ENCODE results near the gene PLD3. TPM values are rescaled to one million over a fixed set of nuclear protein-coding genes. Genes with fewer than 3 reads are reported as not detected.
A peak's percentile ranks its signal among the peaks of the same experiment; 100 is the strongest.

Gene PLD3
- total and polyA plus RNA-seq, 2 experiments from 2014 or later, result 181 to 490 TPM

DNA sequence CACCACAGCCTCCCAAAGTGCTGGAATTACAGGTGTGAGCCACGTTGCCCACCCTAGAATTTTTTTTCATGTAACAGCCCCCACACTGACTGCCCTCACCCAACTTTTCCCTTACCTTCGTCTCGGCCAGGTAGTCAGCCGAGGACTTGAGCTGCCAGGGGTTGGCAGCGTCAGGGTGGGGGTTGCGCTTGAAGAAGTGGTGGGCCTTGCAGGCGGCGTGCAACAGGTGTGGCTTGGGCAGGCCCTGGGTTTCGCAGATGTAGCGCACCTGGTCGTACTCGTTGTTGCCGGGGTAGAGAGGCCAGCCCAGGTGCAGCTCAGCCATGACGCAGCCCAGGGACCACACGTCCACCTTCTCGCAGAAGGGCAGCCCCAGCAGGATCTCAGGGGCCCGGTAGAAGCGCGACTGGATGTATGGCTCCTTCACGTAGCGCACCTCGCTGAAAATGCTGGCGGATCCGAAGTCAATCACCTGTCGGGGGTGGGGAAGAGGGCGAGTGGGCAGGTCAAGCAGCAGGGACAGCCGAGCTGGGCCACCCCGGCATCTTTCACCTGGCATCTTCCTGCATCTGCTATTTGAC lies 35.3 kb downstream of the PLD3 start:
- Histone ChIP-seq H3K4me1 (ENCODE audit: insufficient read depth) (no peaks in the 10 kb centered on the region), H3K79me2 (replicated peaks; ENCODE audit: insufficient read depth) (no peaks in the 10 kb centered on the region), H4K20me1 (replicated peaks; ENCODE audit: insufficient read depth) (no peaks in the 10 kb centered on the region), H3K9me2 (ENCODE audit: insufficient read depth) (no peaks in the 10 kb centered on the region), H3K4me2 (no peak overlapping the region), H3K27me3 (ENCODE audit: insufficient read depth) (no peaks in the 10 kb centered on the region), H2AFZ (peak overlapping the region; percentile 85; the same call in 1 of the 2 replicates), H3F3A (replicated peaks; ENCODE audit: low read depth) (no peaks in the 10 kb centered on the region), H3K27ac (ENCODE audit: low read depth) (no peak overlapping the region), H3K4me3 (no peak overlapping the region), H3K36me3 (ENCODE audit: insufficient read depth) (no peaks in the 10 kb centered on the region)
- peaks cover 6% of the 10 kb centered on the region; the same call in 1 of the 3 replicates for H3K4me1 Mint-ChIP-seq
- H3K4me3 Mint-ChIP-seq, result no peak overlapping the region
- peak; percentile 55 for DNase-seq (ENCODE audit: low spot score)
- no peaks in the 10 kb centered on the region for H3K9me3 Mint-ChIP-seq
- TF ChIP-seq, protein P1, sequence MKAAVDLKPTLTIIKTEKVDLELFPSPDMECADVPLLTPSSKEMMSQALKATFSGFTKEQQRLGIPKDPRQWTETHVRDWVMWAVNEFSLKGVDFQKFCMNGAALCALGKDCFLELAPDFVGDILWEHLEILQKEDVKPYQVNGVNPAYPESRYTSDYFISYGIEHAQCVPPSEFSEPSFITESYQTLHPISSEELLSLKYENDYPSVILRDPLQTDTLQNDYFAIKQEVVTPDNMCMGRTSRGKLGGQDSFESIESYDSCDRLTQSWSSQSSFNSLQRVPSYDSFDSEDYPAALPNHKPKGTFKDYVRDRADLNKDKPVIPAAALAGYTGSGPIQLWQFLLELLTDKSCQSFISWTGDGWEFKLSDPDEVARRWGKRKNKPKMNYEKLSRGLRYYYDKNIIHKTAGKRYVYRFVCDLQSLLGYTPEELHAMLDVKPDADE (IDR thresholded peaks at IDR 0.05), result no peak
- no peak for TF ChIP-seq POLR2AphosphoS5 (IDR thresholded peaks at IDR 0.05; ENCODE audit: low read depth)
- no peak for TF ChIP-seq ZNF114 (CRISPR knock-in tag; IDR thresholded peaks at IDR 0.05)
- no peak for TF ChIP-seq NANOG (IDR thresholded peaks at IDR 0.05; ENCODE audit: borderline replicate concordance)
- TF ChIP-seq STAT1 (IDR thresholded peaks at IDR 0.05; ENCODE audit: unreplicated experiment), result no peak
- TF ChIP-seq, protein P2, sequence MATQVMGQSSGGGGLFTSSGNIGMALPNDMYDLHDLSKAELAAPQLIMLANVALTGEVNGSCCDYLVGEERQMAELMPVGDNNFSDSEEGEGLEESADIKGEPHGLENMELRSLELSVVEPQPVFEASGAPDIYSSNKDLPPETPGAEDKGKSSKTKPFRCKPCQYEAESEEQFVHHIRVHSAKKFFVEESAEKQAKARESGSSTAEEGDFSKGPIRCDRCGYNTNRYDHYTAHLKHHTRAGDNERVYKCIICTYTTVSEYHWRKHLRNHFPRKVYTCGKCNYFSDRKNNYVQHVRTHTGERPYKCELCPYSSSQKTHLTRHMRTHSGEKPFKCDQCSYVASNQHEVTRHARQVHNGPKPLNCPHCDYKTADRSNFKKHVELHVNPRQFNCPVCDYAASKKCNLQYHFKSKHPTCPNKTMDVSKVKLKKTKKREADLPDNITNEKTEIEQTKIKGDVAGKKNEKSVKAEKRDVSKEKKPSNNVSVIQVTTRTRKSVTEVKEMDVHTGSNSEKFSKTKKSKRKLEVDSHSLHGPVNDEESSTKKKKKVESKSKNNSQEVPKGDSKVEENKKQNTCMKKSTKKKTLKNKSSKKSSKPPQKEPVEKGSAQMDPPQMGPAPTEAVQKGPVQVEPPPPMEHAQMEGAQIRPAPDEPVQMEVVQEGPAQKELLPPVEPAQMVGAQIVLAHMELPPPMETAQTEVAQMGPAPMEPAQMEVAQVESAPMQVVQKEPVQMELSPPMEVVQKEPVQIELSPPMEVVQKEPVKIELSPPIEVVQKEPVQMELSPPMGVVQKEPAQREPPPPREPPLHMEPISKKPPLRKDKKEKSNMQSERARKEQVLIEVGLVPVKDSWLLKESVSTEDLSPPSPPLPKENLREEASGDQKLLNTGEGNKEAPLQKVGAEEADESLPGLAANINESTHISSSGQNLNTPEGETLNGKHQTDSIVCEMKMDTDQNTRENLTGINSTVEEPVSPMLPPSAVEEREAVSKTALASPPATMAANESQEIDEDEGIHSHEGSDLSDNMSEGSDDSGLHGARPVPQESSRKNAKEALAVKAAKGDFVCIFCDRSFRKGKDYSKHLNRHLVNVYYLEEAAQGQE (IDR thresholded peaks at IDR 0.05; ENCODE audit: unreplicated experiment), result no peak
- TF ChIP-seq, protein P3, sequence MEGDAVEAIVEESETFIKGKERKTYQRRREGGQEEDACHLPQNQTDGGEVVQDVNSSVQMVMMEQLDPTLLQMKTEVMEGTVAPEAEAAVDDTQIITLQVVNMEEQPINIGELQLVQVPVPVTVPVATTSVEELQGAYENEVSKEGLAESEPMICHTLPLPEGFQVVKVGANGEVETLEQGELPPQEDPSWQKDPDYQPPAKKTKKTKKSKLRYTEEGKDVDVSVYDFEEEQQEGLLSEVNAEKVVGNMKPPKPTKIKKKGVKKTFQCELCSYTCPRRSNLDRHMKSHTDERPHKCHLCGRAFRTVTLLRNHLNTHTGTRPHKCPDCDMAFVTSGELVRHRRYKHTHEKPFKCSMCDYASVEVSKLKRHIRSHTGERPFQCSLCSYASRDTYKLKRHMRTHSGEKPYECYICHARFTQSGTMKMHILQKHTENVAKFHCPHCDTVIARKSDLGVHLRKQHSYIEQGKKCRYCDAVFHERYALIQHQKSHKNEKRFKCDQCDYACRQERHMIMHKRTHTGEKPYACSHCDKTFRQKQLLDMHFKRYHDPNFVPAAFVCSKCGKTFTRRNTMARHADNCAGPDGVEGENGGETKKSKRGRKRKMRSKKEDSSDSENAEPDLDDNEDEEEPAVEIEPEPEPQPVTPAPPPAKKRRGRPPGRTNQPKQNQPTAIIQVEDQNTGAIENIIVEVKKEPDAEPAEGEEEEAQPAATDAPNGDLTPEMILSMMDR (conservative IDR thresholded peaks at IDR 0.05; ENCODE audit: low read depth in 2 of 2), result no peak
- TF ChIP-seq EZH2 (IDR thresholded peaks at IDR 0.05; ENCODE audit: low read depth, unreplicated experiment), result no peak
- no peak for TF ChIP-seq CREB1 (CRISPR knock-in tag; IDR thresholded peaks at IDR 0.05; ENCODE audit: low read depth)
- TF ChIP-seq JUNB (IDR thresholded peaks at IDR 0.05; ENCODE audit: unreplicated experiment), result no peak
- TF ChIP-seq, protein P4, sequence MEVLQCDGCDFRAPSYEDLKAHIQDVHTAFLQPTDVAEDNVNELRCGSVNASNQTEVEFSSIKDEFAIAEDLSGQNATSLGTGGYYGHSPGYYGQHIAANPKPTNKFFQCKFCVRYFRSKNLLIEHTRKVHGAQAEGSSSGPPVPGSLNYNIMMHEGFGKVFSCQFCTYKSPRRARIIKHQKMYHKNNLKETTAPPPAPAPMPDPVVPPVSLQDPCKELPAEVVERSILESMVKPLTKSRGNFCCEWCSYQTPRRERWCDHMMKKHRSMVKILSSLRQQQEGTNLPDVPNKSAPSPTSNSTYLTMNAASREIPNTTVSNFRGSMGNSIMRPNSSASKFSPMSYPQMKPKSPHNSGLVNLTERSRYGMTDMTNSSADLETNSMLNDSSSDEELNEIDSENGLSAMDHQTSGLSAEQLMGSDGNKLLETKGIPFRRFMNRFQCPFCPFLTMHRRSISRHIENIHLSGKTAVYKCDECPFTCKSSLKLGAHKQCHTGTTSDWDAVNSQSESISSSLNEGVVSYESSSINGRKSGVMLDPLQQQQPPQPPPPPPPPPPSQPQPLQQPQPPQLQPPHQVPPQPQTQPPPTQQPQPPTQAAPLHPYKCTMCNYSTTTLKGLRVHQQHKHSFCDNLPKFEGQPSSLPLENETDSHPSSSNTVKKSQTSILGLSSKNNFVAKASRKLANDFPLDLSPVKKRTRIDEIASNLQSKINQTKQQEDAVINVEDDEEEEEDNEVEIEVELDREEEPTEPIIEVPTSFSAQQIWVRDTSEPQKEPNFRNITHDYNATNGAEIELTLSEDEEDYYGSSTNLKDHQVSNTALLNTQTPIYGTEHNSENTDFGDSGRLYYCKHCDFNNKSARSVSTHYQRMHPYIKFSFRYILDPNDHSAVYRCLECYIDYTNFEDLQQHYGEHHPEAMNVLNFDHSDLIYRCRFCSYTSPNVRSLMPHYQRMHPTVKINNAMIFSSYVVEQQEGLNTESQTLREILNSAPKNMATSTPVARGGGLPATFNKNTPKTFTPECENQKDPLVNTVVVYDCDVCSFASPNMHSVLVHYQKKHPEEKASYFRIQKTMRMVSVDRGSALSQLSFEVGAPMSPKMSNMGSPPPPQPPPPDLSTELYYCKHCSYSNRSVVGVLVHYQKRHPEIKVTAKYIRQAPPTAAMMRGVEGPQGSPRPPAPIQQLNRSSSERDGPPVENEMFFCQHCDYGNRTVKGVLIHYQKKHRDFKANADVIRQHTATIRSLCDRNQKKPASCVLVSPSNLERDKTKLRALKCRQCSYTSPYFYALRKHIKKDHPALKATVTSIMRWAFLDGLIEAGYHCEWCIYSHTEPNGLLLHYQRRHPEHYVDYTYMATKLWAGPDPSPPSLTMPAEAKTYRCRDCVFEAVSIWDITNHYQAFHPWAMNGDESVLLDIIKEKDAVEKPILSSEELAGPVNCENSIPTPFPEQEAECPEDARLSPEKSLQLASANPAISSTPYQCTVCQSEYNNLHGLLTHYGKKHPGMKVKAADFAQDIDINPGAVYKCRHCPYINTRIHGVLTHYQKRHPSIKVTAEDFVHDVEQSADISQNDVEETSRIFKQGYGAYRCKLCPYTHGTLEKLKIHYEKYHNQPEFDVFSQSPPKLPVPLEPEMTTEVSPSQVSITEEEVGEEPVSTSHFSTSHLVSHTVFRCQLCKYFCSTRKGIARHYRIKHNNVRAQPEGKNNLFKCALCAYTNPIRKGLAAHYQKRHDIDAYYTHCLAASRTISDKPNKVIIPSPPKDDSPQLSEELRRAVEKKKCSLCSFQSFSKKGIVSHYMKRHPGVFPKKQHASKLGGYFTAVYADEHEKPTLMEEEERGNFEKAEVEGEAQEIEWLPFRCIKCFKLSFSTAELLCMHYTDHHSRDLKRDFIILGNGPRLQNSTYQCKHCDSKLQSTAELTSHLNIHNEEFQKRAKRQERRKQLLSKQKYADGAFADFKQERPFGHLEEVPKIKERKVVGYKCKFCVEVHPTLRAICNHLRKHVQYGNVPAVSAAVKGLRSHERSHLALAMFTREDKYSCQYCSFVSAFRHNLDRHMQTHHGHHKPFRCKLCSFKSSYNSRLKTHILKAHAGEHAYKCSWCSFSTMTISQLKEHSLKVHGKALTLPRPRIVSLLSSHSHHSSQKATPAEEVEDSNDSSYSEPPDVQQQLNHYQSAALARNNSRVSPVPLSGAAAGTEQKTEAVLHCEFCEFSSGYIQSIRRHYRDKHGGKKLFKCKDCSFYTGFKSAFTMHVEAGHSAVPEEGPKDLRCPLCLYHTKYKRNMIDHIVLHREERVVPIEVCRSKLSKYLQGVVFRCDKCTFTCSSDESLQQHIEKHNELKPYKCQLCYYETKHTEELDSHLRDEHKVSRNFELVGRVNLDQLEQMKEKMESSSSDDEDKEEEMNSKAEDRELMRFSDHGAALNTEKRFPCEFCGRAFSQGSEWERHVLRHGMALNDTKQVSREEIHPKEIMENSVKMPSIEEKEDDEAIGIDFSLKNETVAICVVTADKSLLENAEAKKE (CRISPR knock-in tag; IDR thresholded peaks at IDR 0.05), result no peak
- no peak for TF ChIP-seq ZNF331 (CRISPR knock-in tag; IDR thresholded peaks at IDR 0.05; ENCODE audit: low read depth)
- H3K27ac Mint-ChIP-seq, result no peak overlapping the region
- peaks cover 8% of the 10 kb centered on the region for H3K27me3 Mint-ChIP-seq (ENCODE audit: insufficient read depth, low read depth, poor library complexity)
- H3K36me3 Mint-ChIP-seq (ENCODE audit: low read depth), result peaks cover 5% of the 10 kb centered on the region
- ATAC-seq, result peak; percentile 23
